ENCODE data around the gene PGBD5.

Gene PGBD5

GRCh38 chr1:230401101-230401500, 25.0 kb downstream of the PGBD5 start:
- H3K4me3 ChIP-seq (ENCODE audit: low read depth, low read length) = no peak overlapping the region
- CTCF ChIA-PET = no interaction called here
- TF ChIP-seq CTCF (IDR thresholded peaks at IDR 0.05; ENCODE audit: insufficient read depth, low read length, missing control alignments) = no peak
- POLR2A ChIA-PET = no interaction called here
- no peak for DNase-seq (ENCODE audit: low read depth, low spot score)

DNA sequence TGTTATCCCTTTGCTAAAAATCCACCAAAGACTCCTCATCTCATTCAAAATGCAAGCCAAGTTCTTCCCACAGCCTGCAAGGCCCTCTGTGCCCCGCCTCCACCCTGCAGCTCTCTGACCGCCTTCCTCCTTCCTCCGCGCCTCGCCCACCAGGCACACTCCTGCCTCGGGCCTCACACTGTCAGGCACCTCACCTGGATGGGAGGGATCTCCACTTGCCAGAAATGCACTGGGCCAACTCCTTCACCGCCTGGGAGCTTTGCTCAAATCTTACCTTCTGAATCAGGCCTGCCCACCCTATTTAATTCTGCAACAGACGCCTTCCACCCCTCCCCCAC, 26.2 kb downstream of the PGBD5 start:
- DNase-seq (ENCODE audit: low read depth, low spot score) = no peak
- ChIA-PET POLR2A (no interaction called here), CTCF (no interaction called here)
- TF ChIP-seq CTCF (IDR thresholded peaks at IDR 0.05; ENCODE audit: insufficient read depth, low read length, missing control alignments) = no peak
- no peak overlapping the region for H3K4me3 ChIP-seq (ENCODE audit: low read depth, low read length)

DNA sequence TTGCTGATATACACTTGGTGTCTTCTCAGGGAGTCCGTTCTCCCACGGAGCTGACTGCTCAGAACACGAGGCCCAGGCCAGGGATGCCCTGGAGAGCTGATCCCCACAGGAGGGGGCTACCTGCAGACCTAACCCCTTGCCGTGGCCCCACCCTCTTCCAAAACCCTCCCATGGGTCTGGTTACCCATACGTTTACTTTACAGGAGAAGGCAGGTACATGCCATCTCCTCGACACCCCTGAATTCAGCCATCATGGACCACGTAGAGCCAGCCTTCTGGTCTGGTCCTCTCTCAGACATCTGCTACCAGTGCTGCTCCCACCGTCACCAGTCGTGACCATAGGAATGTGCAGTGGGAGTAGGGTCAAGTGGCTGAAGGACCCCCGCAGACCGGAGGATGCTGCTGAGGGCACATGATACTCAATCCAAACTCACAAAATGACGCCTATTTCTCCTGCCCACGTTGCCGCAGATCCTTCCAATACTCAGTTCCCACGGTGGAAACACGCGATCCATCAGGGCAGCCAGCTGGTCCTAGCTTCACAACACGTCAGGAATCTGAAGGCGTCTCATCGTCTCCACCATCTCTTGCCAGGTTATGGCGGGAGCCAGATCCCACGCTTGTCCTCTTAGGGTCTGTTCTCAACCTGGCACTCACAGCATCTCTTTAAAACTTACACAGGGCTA, 26.7 kb downstream of the PGBD5 start:
- POLR2A ChIA-PET = no interaction called here
- CTCF ChIA-PET = no interaction called here
- no peak for DNase-seq (ENCODE audit: low read depth, low spot score)
- no peak overlapping the region for H3K4me3 ChIP-seq (ENCODE audit: low read depth, low read length)
- TF ChIP-seq CTCF (IDR thresholded peaks at IDR 0.05; ENCODE audit: insufficient read depth, low read length, missing control alignments) = no peak

GRCh38 chr1:230398856-230399255, 27.3 kb downstream of the PGBD5 start:
- ChIA-PET CTCF (no interaction called here), POLR2A (no interaction called here)
- no peak overlapping the region for H3K4me3 ChIP-seq (ENCODE audit: low read depth, low read length)
- TF ChIP-seq CTCF (IDR thresholded peaks at IDR 0.05; ENCODE audit: insufficient read depth, low read length, missing control alignments) = no peak
- DNase-seq (ENCODE audit: low read depth, low spot score) = no peak

DNA sequence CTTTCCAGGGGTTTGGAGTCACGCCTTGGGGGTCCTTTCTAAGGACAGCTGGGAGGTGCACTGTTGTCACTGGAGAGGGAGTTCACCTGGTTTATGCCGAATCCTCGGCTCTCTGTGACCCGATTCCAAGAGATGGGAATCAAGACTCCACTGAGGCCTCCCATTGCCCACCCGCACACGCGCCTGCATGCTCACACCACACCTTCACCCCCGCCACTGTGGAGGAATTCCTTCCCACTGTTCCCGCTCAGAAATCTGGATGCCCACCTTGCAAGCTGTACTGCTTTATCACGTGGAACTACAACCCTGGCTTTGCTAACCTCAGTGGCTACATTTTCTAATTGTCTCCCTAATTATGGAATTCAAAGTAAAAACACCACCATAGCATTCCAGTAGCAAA, 29.2 kb downstream of the PGBD5 start:
- ChIA-PET CTCF (no interaction called here), POLR2A (no interaction called here)
- TF ChIP-seq CTCF (IDR thresholded peaks at IDR 0.05; ENCODE audit: insufficient read depth, low read length, missing control alignments) = no peak
- H3K4me3 ChIP-seq (ENCODE audit: low read depth, low read length) = no peak overlapping the region
- no peak for DNase-seq (ENCODE audit: low read depth, low spot score)

- POLR2A ChIA-PET = no interaction called here
- H3K4me3 ChIP-seq (ENCODE audit: low read depth, low read length) = no peak overlapping the region
- TF ChIP-seq CTCF (IDR thresholded peaks at IDR 0.05; ENCODE audit: insufficient read depth, low read length, missing control alignments) = no peak
- no peak for DNase-seq (ENCODE audit: low read depth, low spot score)
- CTCF ChIA-PET = no interaction called here
Measured at GRCh38 chr1:230395932-230396331, 30.2 kb downstream of the PGBD5 start.
